ENCODE data around the gene PHACTR3. TPM values are rescaled to one million over a fixed set of nuclear protein-coding genes. Genes with fewer than 3 reads are reported as not detected.

PHACTR3 gene
- total and polyA plus RNA-seq, 2 donors = 2.9 to 35.8 TPM

DNA sequence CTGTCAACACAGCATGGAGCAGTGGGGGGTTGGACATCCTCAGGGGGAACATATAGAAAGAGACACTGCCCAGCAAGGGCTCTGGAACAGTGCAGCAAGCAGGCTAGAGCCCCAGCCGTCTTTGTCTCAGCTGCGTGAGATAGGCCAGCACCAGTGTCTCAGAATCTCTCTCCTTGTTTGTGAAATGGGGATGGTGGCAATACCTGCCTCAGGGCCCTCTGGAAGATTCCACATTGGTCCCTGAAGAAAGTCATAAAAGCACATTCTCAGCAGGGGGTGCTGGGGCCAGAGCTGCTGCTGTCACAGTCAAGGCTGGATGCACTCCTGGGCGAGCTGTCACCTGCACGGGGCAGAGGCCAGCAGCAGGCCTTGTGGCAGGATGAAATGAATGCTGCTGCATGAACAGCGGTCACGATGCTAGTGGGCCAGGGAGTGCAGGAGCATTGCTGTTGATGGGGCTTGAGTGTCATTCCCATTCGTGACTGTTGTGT is 207.4 kb downstream of the PHACTR3 start:
- H3K27ac ChIP-seq (ENCODE audit: low read depth in 1 of 2, low read length in 1 of 2) = no peak overlapping the region
- no peaks in the 10 kb centered on the region for H3K36me3 ChIP-seq (ENCODE audit: control insufficient read depth in 2 of 2, insufficient read depth in 2 of 2, low read length in 1 of 2)
- no peak overlapping the region for H3K4me3 ChIP-seq (ENCODE audit: low read length in 2 of 2)
- H3K4me1 ChIP-seq (ENCODE audit: control insufficient read depth in 2 of 2, insufficient read depth in 2 of 2, low read length in 2 of 2) = no peaks in the 10 kb centered on the region
- no peak for DNase-seq (ENCODE audit: low read depth in 6 of 9, low spot score in 9 of 9)
- no peaks in the 10 kb centered on the region for H3K27me3 ChIP-seq (ENCODE audit: control insufficient read depth in 2 of 2, insufficient read depth in 1 of 2, low read length in 1 of 2)
- no peaks in the 10 kb centered on the region for H3K9me3 ChIP-seq (ENCODE audit: control insufficient read depth in 2 of 2, insufficient read depth in 1 of 2, low read length in 1 of 2)
- 86% methylated on average over 7 of the region's 7 CpGs for WGBS

DNA sequence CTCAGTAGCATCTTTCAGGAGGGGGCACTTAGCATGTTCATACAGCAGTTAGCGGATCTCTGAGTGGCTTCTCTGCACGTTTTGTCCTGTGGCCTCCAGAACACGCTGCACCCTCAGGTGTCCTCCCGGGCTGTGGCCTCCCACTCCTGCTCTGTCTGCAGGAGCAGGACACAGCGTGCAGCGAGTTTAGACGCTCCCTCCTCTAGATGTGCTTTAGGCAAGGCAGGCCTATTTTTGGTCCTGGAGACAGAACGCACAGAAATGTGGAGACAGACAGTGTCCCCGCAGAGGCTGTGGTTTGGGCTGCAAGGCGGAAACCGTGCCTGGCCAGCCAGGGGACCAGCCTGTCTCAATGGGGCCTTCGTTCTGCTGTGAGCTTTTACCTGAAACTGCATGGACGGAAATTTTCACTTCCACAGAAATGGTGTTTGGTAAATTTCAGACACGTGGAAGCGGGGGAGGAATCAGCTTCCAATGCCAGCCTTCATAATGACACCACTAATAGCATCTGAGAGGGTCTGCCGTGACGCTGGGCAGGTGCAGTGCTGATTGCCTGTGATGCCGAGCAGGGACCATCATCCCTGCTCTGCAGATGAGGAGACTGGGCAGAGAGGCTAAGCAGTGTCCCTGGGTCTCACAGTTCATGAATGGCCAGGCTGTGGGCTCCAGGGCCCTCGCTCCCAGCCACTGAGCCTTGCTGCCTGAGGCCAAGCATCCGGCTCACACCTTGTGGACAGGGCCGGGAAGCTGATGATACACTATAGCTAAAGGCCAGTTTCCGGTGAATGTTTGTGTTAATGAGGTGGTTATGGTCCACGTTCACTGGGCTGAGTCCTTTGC is 208.2 kb downstream of the PHACTR3 start:
- 91% methylated on average over 23 of the region's 23 CpGs for WGBS
- H3K9me3 ChIP-seq (ENCODE audit: control insufficient read depth in 2 of 2, insufficient read depth in 1 of 2, low read length in 1 of 2) = no peaks in the 10 kb centered on the region
- H3K27ac ChIP-seq (ENCODE audit: low read depth in 1 of 2, low read length in 1 of 2) = no peak overlapping the region
- no peak overlapping the region for H3K4me3 ChIP-seq (ENCODE audit: low read length in 2 of 2)
- no peaks in the 10 kb centered on the region for H3K4me1 ChIP-seq (ENCODE audit: control insufficient read depth in 2 of 2, insufficient read depth in 2 of 2, low read length in 2 of 2)
- H3K27me3 ChIP-seq (ENCODE audit: control insufficient read depth in 2 of 2, insufficient read depth in 1 of 2, low read length in 1 of 2) = no peaks in the 10 kb centered on the region
- DNase-seq (ENCODE audit: low read depth in 6 of 9, low spot score in 9 of 9) = no peak
- H3K36me3 ChIP-seq (ENCODE audit: control insufficient read depth in 2 of 2, insufficient read depth in 2 of 2, low read length in 1 of 2) = no peaks in the 10 kb centered on the region

DNA sequence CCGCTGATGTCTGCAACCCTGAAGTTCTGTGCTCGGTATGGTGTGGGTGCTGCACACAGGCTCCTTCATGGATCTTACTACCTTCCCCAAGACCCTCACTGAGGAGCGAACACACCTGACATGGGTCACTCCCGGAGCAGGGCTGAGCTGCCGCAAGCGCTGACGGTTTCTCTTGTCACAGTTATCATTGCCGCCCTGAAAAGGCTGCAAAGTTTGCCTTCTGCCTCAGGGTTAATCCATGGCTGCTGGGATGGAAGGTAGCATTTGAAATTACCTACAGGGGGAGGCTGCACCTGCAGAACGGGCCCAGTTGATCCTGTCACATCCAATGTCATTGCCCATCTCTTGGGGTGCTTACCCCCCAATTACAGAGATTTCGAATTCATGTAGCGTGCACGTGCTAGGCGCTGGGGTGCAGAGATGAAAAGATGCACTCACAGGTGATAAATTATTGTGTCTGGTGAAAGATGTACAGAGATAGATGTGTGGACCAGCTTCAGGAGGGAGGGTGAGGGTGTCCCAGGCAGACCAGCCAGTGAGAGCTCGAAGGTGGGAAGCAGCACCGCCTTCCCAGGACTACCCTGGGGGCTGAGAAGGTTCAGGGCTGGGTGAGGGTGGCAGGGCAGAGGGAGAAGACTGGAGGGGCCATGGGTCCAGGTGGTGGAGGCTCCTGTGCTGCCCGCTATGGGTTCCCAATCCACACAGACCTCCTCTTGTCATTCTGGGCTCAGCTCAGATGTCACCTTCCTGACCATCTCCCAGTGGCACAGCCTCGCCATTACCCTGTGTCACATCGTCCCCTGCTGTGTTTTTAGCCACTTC is 209.0 kb downstream of the PHACTR3 start:
- Histone ChIP-seq H3K9me3 (ENCODE audit: control insufficient read depth in 2 of 2, insufficient read depth in 1 of 2, low read length in 1 of 2) (no peaks in the 10 kb centered on the region), H3K4me1 (ENCODE audit: control insufficient read depth in 2 of 2, insufficient read depth in 2 of 2, low read length in 2 of 2) (no peaks in the 10 kb centered on the region), H3K36me3 (ENCODE audit: control insufficient read depth in 2 of 2, insufficient read depth in 2 of 2, low read length in 1 of 2) (no peaks in the 10 kb centered on the region), H3K27me3 (ENCODE audit: control insufficient read depth in 2 of 2, insufficient read depth in 1 of 2, low read length in 1 of 2) (no peaks in the 10 kb centered on the region), H3K4me3 (ENCODE audit: low read length in 2 of 2) (no peak overlapping the region), H3K27ac (ENCODE audit: low read depth in 1 of 2, low read length in 1 of 2) (no peak overlapping the region)
- WGBS = 92% methylated on average over 18 of the region's 18 CpGs
- no peak for DNase-seq (ENCODE audit: low read depth in 6 of 9, low spot score in 9 of 9)

- H3K4me1 ChIP-seq (ENCODE audit: control insufficient read depth in 2 of 2, insufficient read depth in 2 of 2, low read length in 2 of 2) = no peaks in the 10 kb centered on the region
- H3K27me3 ChIP-seq (ENCODE audit: control insufficient read depth in 2 of 2, insufficient read depth in 1 of 2, low read length in 1 of 2) = no peaks in the 10 kb centered on the region
- H3K27ac ChIP-seq (ENCODE audit: low read depth in 1 of 2, low read length in 1 of 2) = no peak overlapping the region
- no peaks in the 10 kb centered on the region for H3K36me3 ChIP-seq (ENCODE audit: control insufficient read depth in 2 of 2, insufficient read depth in 2 of 2, low read length in 1 of 2)
- no peak for DNase-seq (ENCODE audit: low read depth in 6 of 9, low spot score in 9 of 9)
- H3K4me3 ChIP-seq (ENCODE audit: low read length in 2 of 2) = no peak overlapping the region
- H3K9me3 ChIP-seq (ENCODE audit: control insufficient read depth in 2 of 2, insufficient read depth in 1 of 2, low read length in 1 of 2) = no peaks in the 10 kb centered on the region
- WGBS = 83% methylated on average over 21 of the region's 21 CpGs
These were observed 209.9 kb downstream of the PHACTR3 start for GRCh38 chr20:59813948-59814839.

GRCh38 chr20:59814840-59815340 is 210.6 kb downstream of the PHACTR3 start:
- no peak overlapping the region for H3K27ac ChIP-seq (ENCODE audit: low read depth in 1 of 2, low read length in 1 of 2)
- no peaks in the 10 kb centered on the region for H3K4me1 ChIP-seq (ENCODE audit: control insufficient read depth in 2 of 2, insufficient read depth in 2 of 2, low read length in 2 of 2)
- no peak for DNase-seq (ENCODE audit: low read depth in 6 of 9, low spot score in 9 of 9)
- H3K9me3 ChIP-seq (ENCODE audit: control insufficient read depth in 2 of 2, insufficient read depth in 1 of 2, low read length in 1 of 2) = no peaks in the 10 kb centered on the region
- H3K27me3 ChIP-seq (ENCODE audit: control insufficient read depth in 2 of 2, insufficient read depth in 1 of 2, low read length in 1 of 2) = no peaks in the 10 kb centered on the region
- no peaks in the 10 kb centered on the region for H3K36me3 ChIP-seq (ENCODE audit: control insufficient read depth in 2 of 2, insufficient read depth in 2 of 2, low read length in 1 of 2)
- 91% methylated on average over 8 of the region's 8 CpGs for WGBS
- no peak overlapping the region for H3K4me3 ChIP-seq (ENCODE audit: low read length in 2 of 2)

- H3K4me3 ChIP-seq (ENCODE audit: low read length in 2 of 2) = no peak overlapping the region
- H3K27ac ChIP-seq (ENCODE audit: low read depth in 1 of 2, low read length in 1 of 2) = no peak overlapping the region
- DNase-seq (ENCODE audit: low read depth in 6 of 9, low spot score in 9 of 9) = no peak
- 62% methylated on average over 4 of the region's 4 CpGs for WGBS
- peaks cover 0 to 4% of the 10 kb centered on the region in 2 donors for H3K4me1 ChIP-seq (ENCODE audit: control insufficient read depth in 2 of 2, insufficient read depth in 2 of 2, low read length in 2 of 2)
- no peaks in the 10 kb centered on the region for H3K27me3 ChIP-seq (ENCODE audit: control insufficient read depth in 2 of 2, insufficient read depth in 1 of 2, low read length in 1 of 2)
- H3K36me3 ChIP-seq (ENCODE audit: control insufficient read depth in 2 of 2, insufficient read depth in 2 of 2, low read length in 1 of 2) = no peaks in the 10 kb centered on the region
- no peaks in the 10 kb centered on the region for H3K9me3 ChIP-seq (ENCODE audit: control insufficient read depth in 2 of 2, insufficient read depth in 1 of 2, low read length in 1 of 2)
These were observed 211.9 kb downstream of the PHACTR3 start for GRCh38 chr20:59816146-59816738.

- DNase-seq (ENCODE audit: low read depth in 6 of 9, low spot score in 9 of 9) = no peak
- WGBS = 91% methylated on average over 4 of the region's 4 CpGs
- Histone ChIP-seq H3K27me3 (ENCODE audit: control insufficient read depth in 2 of 2, insufficient read depth in 1 of 2, low read length in 1 of 2) (no peaks in the 10 kb centered on the region), H3K27ac (ENCODE audit: low read depth in 1 of 2, low read length in 1 of 2) (no peak overlapping the region), H3K4me1 (ENCODE audit: control insufficient read depth in 2 of 2, insufficient read depth in 2 of 2, low read length in 2 of 2) (peaks cover 0 to 4% of the 10 kb centered on the region in 2 donors), H3K9me3 (ENCODE audit: control insufficient read depth in 2 of 2, insufficient read depth in 1 of 2, low read length in 1 of 2) (no peaks in the 10 kb centered on the region), H3K4me3 (ENCODE audit: low read length in 2 of 2) (no peak overlapping the region), H3K36me3 (ENCODE audit: control insufficient read depth in 2 of 2, insufficient read depth in 2 of 2, low read length in 1 of 2) (no peaks in the 10 kb centered on the region)
These were observed 213.1 kb downstream of the PHACTR3 start for GRCh38 chr20:59817406-59817805.

- Histone ChIP-seq H3K4me1 (ENCODE audit: control insufficient read depth in 2 of 2, insufficient read depth in 2 of 2, low read length in 2 of 2) (peaks cover 0 to 4% of the 10 kb centered on the region in 2 donors), H3K36me3 (ENCODE audit: control insufficient read depth in 2 of 2, insufficient read depth in 2 of 2, low read length in 1 of 2) (no peaks in the 10 kb centered on the region), H3K9me3 (ENCODE audit: control insufficient read depth in 2 of 2, insufficient read depth in 1 of 2, low read length in 1 of 2) (no peaks in the 10 kb centered on the region), H3K27ac (ENCODE audit: low read depth in 1 of 2, low read length in 1 of 2) (no peak overlapping the region), H3K4me3 (ENCODE audit: low read length in 2 of 2) (no peak overlapping the region), H3K27me3 (ENCODE audit: control insufficient read depth in 2 of 2, insufficient read depth in 1 of 2, low read length in 1 of 2) (no peaks in the 10 kb centered on the region)
- WGBS = 89% methylated on average over 14 of the region's 14 CpGs
- DNase-seq (ENCODE audit: low read depth in 6 of 9, low spot score in 9 of 9) = no peak
These were observed 213.7 kb downstream of the PHACTR3 start for GRCh38 chr20:59817846-59818615.

Data from thymus (tissue), 11 donors.